Calu3 (cell line): Measurements from ENCODE around the gene RDH14. TPM values are rescaled to one million over a fixed set of nuclear protein-coding genes. Genes with fewer than 3 reads are reported as not detected.
A peak's percentile ranks its signal among the peaks of the same experiment; 100 is the strongest.

Experiments used
- BruUV-seq: library from RNA; stranded (reverse); fragments of 400-500 nt; replicated peaks from 2 replicates; lab custom pipeline; 2021; lab: Mats Ljungman, UMichigan
- CTCF ChIA-PET: fragments of 300-600 bp; sonication (Branson Sonifier 250); formaldehyde crosslinking; loops from one replicate; lab custom pipeline; 2022; ENCODE audit warnings: antibody characterized with exemption; lab: Charles Lee
- DNase-seq: peaks from one replicate; pipeline ENCODE4 v3.0.0; 2022
- H3K27ac Mint-ChIP-seq: one replicate; pipeline ENCODE4 v1.8.0; 2022; ENCODE audit warnings: mixed read lengths; ENCODE audit not compliant: unreplicated experiment
- H3K27me3 Mint-ChIP-seq: one replicate; pipeline ENCODE4 v1.8.0; 2022; ENCODE audit warnings: mixed read lengths; ENCODE audit not compliant: unreplicated experiment
- H3K36me3 Mint-ChIP-seq: one replicate; pipeline ENCODE4 v1.8.0; 2022; ENCODE audit warnings: mild to moderate bottlenecking, moderate library complexity, mixed read lengths; ENCODE audit not compliant: insufficient read depth, unreplicated experiment
- H3K4me1 Mint-ChIP-seq: one replicate; pipeline ENCODE4 v1.8.0; 2022; ENCODE audit warnings: mild to moderate bottlenecking, low read depth, mixed read lengths; ENCODE audit not compliant: unreplicated experiment
- H3K4me3 Mint-ChIP-seq: one replicate; pipeline ENCODE4 v1.8.0; 2022; ENCODE audit warnings: mild to moderate bottlenecking, low read depth, moderate library complexity, mixed read lengths; ENCODE audit not compliant: unreplicated experiment
- H3K9me3 Mint-ChIP-seq: one replicate; pipeline ENCODE4 v1.8.0; 2022; ENCODE audit warnings: low read depth, mixed read lengths; ENCODE audit not compliant: unreplicated experiment
- intact Hi-C: fragments of 100-400 bp; cut with micrococcal nuclease; formaldehyde crosslinking; loops from one replicate; pipeline ENCODE4 v1.10.0; 2022; ENCODE audit not compliant: unreplicated experiment
- total RNA-seq: library from RNA; stranded (reverse); gene quantifications from 2 replicates; pipeline ENCODE4 v1.2.3, GENCODE V29; 2022
- TF ChIP-seq, protein P1 (sequence below): fragments of 200-600 bp; IDR thresholded peaks from one replicate; pipeline ENCODE4 v1.8.0; 2022; ENCODE audit warnings: antibody characterized with exemption; ENCODE audit not compliant: unreplicated experiment

The RDH14 gene
- total RNA-seq, 1 experiment from 2014 or later = 17.1 TPM

DNA sequence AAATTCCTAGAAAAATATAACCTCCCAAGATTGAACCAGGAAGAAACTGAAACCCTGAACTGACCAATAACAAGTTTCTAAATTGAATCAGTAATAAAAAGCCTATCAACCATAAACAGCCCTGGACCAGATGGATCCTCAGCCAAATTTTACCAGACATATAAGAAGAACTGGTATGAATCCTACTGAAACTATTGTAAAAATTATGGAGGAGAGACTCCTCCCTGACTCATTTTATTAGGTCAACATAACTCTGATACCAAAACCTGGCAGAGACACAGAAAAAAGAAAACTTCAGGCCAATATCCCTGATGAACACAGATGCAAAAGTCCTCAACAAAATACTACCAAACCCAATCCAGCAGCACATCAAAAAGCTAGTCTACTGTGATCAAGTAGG, 17.6 kb upstream of the RDH14 start:
- Mint-ChIP-seq H3K4me1 (no peaks in the 10 kb centered on the region), H3K9me3 (peaks cover 7% of the 10 kb centered on the region), H3K36me3 (no peaks in the 10 kb centered on the region), H3K27me3 (no peaks in the 10 kb centered on the region), H3K4me3 (no peak overlapping the region), H3K27ac (no peak overlapping the region)
- no TSS peak for BruUV-seq
- CTCF ChIA-PET = no interaction called here
- TF ChIP-seq, protein P1, sequence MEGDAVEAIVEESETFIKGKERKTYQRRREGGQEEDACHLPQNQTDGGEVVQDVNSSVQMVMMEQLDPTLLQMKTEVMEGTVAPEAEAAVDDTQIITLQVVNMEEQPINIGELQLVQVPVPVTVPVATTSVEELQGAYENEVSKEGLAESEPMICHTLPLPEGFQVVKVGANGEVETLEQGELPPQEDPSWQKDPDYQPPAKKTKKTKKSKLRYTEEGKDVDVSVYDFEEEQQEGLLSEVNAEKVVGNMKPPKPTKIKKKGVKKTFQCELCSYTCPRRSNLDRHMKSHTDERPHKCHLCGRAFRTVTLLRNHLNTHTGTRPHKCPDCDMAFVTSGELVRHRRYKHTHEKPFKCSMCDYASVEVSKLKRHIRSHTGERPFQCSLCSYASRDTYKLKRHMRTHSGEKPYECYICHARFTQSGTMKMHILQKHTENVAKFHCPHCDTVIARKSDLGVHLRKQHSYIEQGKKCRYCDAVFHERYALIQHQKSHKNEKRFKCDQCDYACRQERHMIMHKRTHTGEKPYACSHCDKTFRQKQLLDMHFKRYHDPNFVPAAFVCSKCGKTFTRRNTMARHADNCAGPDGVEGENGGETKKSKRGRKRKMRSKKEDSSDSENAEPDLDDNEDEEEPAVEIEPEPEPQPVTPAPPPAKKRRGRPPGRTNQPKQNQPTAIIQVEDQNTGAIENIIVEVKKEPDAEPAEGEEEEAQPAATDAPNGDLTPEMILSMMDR = no peak
- intact Hi-C loops = no loop called here
- no peak for DNase-seq

DNA sequence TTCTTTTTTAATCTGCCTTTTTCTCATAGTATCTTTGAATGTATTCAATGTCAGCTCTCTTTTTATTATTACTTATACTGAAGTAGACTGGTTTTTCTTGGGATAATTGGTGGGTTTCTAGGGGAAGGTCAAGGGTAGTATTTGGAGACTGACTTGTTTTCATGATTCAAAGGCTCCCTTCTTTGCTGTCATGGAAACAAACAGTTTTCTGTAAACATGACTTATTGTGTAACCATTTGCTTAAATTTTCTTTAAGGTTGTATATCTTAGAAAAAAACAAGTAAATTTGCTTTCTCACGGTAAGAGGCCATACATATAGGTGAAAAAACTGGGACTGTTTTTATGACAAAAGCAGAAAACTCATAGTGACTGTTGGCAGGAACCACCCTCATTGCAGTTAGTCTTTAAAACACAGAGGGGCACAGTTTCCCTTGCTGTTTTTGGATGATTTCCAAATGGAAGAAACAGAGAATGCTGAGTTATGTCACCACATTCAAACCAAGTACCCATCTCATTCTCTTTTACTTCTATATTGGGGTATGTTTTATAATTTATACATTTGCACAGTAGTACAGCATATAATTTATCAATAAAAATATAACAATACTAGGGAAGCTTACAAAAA, 5.8 kb upstream of the RDH14 start:
- CTCF ChIA-PET = no interaction called here
- DNase-seq = no peak
- Mint-ChIP-seq H3K4me1 (no peaks in the 10 kb centered on the region), H3K4me3 (no peak overlapping the region), H3K9me3 (peaks cover 3% of the 10 kb centered on the region), H3K27ac (no peak overlapping the region), H3K36me3 (peaks cover 3% of the 10 kb centered on the region), H3K27me3 (no peaks in the 10 kb centered on the region)
- TF ChIP-seq, protein P1 = no peak
- no TSS peak for BruUV-seq
- intact Hi-C loops = no loop called here

DNA sequence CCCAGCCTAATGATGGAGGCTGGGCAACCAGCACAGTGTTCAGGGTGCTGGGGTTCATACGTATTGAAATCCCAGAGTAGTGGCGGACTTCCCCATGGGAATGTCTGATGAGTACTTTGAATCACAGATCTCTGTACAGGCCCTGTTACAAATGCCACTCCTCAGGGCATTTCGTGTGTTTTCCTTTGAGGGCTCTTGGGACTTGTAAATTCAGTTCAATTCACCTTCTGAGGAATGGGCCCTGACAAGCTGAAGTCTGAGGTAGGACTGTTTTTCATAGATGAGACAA, 288 bp upstream of the RDH14 start:
- intact Hi-C loops = no loop called here
- Mint-ChIP-seq H3K36me3 (peaks cover 28% of the 10 kb centered on the region), H3K4me1 (peaks cover 12% of the 10 kb centered on the region), H3K4me3 (peak overlapping the region; percentile 80), H3K27ac (peak overlapping the region; percentile 61), H3K27me3 (no peaks in the 10 kb centered on the region), H3K9me3 (peaks cover 3% of the 10 kb centered on the region)
- DNase-seq = no peak
- BruUV-seq = TSS peak; percentile 55
- TF ChIP-seq, protein P1 = no peak
- CTCF ChIA-PET = interaction anchor here (0.7 to 1.4 kb wide), 2 partner anchors 41 to 42 kb away, joined by 3 to 5 read pairs; no protein-coding TSS in a partner anchor

DNA sequence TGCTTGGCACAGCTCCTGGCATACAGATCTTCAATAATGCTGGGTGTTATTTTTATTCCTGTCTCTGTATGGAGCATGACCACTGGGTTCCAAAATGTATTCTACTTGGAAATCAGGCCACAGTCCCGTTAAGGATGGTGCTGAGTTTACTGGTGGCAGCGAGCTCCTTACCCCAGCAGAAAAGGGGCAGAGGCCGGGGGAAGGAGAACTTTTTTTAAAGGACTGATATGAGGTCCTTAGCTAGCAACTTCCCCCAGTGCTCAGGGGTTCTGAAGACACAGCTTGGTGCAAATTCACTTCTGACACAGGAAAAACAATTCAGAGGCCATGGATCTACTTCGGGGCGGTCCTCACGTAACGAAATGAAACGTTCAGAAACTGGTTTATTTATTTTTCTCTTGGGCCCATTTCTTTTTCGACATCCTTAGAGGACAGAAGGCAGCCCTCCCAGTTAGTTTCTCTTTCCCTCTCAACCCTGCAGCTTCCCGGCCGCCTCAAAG, 872 bp downstream of the RDH14 start:
- Mint-ChIP-seq H3K27me3 (no peaks in the 10 kb centered on the region), H3K27ac (peak overlapping the region; percentile 77), H3K36me3 (peaks cover 35% of the 10 kb centered on the region), H3K9me3 (no peaks in the 10 kb centered on the region), H3K4me1 (peaks cover 12% of the 10 kb centered on the region), H3K4me3 (peak overlapping the region; percentile 80)
- intact Hi-C loops = no loop called here
- CTCF ChIA-PET = interaction anchor here (1.4 kb wide), 1 partner anchor 39 kb away, joined by 5 read pairs; no protein-coding TSS in a partner anchor
- no peak for DNase-seq
- TF ChIP-seq, protein P1 = no peak
- TSS peak; percentile 36 for BruUV-seq
